Activated naive CD8-positive, alpha-beta T cell treated with anti-CD3 and anti-CD28 coated beads, Interleukin-2, amount 50 U/mL, for 16 hours (primary cell): ENCODE measurements around the gene ALCAM.
"Not testable (repeated sequence)": the region's sequence is repeated elsewhere in the genome, so short reads cannot be mapped to it uniquely, and the experiment has no call there.

Source experiments
- DNase-seq: peaks from one replicate; pipeline ENCODE4 v3.0.0-alpha.2; 2020; ENCODE audit warnings: low read depth, low spot score

The ALCAM gene

DNA sequence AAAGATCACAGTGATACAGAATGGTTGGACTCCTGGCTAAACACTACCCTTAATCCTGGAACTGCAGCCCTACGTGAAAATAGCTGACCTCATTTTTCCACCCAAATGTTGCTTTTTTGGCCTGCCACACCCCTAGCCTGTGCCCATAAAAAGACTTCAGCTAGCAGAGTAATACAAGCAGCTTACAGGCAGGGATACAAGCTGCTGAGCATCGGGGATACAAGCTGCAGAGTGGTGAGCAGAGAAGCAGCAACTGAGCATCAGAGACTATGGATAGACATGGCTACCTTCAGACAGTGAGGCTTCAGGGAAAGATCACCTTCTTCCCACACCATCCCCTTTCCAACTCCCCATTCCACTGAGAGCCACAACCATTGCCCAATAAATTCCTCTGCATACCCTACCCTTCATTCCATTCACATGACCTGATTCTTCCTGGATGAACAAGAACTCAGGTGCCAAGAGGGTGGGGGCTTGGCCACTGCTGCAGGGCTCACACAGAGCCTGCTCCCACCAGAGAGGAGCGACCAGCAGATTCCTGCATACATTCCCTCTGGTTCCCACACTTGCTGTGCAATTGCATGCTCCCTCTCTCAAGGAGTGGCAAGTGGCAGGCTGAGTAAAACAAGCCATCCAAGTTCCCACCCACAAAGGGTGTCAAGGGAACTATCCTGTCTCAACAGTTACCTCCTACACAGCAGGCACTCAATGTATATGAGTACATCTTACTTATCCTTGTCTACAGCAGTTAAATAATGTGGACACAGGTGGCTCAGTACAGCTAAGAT is 217.5 kb downstream of the ALCAM start:
- no peak for DNase-seq

DNA sequence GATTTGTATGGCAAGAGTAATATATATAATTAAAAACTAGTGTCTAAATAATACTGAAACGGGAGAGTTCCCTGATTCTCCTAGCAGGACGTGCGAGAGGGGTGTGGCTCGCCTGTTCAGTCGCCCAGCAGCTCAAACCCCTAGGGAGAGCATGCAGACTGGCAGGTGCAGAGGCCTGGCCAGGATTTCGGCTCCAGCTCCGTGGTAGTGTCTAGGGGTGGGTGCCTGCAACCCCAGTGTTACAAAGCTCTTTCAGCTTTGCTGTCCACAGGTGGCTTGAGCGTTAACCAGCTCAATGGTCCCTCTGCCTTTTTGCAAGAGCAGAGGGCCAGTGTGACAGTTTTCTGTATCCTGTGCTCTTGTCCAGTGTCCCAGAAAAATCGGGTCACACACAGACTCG is 226.6 kb downstream of the ALCAM start:
- no peak for DNase-seq

GRCh38 chr3:105594219-105594618 is 227.5 kb downstream of the ALCAM start:
- no peak for DNase-seq

GRCh38 chr3:105598042-105598796 is 231.5 kb downstream of the ALCAM start:
- DNase-seq: no peak

DNA sequence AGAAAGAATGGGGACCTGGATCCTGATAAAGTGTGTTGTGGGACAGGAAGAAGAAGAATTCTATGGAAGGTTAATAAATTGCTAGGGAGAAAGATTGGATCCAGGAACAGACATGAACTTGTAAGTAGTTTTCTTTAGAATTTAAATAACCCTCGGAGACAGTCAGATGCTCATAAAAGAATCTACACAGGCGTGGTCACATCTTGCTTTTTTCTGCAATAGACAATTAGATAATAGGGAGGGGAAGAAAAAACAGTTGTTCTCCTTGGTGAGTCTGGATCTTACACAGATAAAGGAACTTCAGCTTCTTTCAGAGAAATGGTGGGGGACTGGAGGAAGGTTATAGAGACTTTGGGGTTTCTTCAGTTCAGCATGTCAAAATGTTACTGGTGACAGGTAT is 232.6 kb downstream of the ALCAM start:
- no peak for DNase-seq

- DNase-seq: not testable (repeated sequence)
Observed at GRCh38 chr3:105601756-105602155, 235.0 kb downstream of the ALCAM start.

GRCh38 chr3:105602286-105602685 is 235.6 kb downstream of the ALCAM start:
- DNase-seq: not testable (repeated sequence)

DNA sequence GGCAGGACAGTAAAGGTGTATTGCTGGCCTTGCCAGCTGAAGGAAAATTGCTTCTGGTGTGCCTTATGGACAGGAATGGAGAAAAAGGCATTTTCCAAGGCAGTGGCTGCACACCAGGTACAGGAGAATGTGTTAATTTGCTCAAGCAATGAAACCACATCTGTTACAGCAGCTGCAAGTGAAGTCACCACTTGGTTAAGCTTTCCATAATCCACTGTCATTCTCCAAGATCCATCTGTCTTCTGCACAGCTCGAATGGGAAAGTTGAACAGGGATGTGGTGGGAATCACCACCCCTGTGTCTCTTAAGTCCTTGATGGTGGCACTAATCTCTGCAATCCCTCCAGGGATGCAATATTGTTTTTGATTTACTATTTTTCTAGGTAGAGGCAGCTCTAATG is 236.8 kb downstream of the ALCAM start:
- DNase-seq: not testable (repeated sequence)

GRCh38 chr3:105606016-105606415 is 239.3 kb downstream of the ALCAM start:
- no peak for DNase-seq

GRCh38 chr3:105608623-105609022 is 241.9 kb downstream of the ALCAM start:
- no peak for DNase-seq

- DNase-seq: no peak
Observed at GRCh38 chr3:105610473-105610872, 243.8 kb downstream of the ALCAM start.

GRCh38 chr3:105611304-105612192 is 244.8 kb downstream of the ALCAM start:
- DNase-seq: no peak

DNA sequence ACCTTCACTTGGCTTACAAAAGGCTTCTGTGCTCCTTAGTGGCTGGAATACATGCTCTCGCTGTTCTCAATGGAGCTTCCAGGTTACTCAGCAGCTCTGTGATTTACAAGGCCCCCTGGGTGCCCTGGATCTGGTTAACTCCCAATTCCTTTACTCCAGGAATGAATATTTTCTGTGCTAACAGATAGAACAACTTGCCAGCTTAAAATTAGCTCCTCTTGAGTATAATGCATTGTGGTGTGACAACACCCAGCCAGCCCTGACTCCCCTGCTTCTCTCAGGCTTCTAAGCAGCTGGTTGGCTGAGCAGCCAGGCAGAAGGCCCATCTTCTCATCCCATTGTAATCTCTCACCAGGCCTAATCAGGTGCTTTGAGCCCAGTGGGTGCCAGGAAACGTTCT is 246.4 kb downstream of the ALCAM start:
- DNase-seq: no peak

- no peak for DNase-seq
Observed at GRCh38 chr3:105614288-105615030, 247.8 kb downstream of the ALCAM start.

GRCh38 chr3:105615814-105616213 is 249.1 kb downstream of the ALCAM start:
- no peak for DNase-seq

GRCh38 chr3:105616374-105617121 is 249.8 kb downstream of the ALCAM start:
- DNase-seq: no peak

DNA sequence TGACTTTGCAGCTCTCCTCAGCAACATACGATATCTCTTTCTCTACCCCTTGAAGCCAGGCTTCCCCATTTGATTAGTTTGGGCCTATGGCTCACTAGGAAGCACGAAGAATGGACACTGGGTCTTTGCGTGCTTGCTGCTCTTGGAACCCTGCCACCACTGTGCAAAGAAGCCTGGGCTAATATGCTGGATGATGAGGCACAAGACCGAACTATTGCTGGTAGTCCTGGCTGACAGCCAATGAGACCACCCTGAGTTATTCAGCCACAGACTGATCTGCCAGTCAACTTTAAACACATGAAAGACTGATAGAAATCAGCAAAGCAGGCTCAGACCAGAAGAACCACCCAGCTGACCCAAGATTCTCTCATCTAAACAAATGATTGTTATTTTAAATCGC is 251.8 kb downstream of the ALCAM start:
- no peak for DNase-seq

DNA sequence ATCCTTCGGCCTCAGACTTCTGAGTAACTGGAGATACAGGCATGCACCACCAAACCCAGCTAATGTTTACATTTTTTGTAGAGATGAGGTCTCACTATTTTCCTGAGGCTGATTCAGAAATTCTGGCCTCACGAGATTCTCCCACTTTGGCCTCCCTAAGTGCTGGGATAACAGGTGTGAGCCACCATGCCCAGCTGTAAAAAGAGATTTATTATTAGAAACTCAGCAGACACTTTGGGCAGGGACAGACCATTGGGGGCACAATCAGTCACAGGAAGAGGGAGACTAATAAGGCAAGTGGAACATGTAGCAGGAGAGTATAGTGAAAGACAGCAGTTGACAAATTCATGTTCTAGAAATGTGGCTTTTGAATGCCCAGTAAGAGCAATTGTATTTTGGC is 252.9 kb downstream of the ALCAM start:
- DNase-seq: no peak

DNA sequence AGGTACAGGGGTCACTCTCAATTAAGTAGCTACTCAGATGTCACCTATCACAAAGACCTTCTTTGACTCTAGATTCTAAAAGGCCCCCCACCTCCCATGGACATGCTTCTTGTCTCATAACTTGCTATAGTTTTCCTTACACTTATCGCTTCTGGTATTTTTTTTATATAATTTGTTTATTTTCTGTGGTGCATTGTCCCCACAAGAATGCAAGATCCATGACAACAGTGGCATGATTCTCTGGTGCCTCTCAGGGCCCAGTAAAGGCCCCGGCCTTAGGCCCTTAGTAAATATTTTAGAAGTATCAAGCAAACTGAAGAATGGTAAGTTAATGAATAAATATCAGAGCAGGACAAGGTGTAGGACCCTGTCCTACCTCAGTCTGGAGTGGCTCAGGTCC is 253.5 kb downstream of the ALCAM start:
- no peak for DNase-seq

DNA sequence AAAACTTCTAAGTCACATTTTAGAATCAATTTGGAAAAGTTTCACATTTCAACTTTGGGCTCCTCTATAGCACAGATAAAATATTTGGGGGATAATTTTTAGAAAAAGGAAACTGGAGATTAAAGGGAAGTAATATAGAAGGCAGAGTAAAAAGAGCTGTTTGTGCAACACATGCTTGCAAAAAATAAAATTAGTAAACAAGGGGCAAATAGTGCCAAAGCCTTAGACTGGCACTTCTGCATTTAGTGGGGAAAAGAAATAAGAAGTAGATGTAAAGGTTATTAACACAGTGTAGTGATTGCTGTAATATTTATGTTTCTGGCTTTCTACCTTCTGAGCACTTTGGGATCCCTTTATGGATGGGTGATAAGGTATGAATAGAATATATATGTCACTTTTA is 255.5 kb downstream of the ALCAM start:
- no peak for DNase-seq
